ENCODE data around the gene PRKCQ.

Gene PRKCQ

DNA sequence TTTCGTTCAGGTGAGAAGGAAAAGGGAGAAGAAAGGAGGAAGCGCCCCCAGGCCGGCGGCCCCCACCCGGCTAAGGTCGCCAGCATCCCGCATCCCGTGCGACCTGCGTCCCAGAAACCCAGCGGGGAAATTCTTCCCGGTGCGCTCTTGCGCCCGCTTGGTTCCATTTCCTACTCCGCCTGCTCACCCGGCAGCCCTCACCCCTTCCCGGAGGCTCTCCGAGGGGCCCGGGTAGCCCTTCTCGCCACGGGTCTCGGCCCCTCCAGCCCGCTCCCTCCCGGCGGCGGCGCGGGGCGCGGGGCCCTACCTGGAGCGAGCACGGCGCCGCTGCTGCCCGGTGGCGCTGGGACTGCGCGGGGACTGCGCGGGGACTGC, at the start of gene PRKCQ:
Gene PRKCQ, minus strand, starts transcription at position 373 of the 375 bp plus-strand sequence. CDS start 65,141 bp downstream, outside the sequence.
- DNase-seq: no peak

DNA sequence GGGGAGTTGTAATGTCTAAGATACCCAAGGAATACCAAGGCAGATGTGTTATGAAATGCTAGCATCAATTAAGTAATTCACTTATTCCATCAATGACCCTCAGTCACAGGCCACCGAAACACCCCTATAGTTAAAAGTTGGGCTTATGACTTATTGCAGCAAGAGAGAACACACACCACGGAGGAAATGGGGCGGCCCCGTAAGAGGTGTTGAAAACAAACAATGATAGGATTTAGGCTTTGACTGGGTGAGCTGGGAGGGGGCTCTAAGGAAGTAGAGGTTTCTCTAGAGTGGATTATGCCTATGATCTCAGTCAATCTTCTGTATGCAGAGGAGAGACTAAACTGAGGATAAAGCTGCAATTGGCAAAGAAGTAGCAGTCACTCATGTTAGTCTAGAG, 45.4 kb upstream of the PRKCQ start:
- DNase-seq: peak; percentile 25

DNA sequence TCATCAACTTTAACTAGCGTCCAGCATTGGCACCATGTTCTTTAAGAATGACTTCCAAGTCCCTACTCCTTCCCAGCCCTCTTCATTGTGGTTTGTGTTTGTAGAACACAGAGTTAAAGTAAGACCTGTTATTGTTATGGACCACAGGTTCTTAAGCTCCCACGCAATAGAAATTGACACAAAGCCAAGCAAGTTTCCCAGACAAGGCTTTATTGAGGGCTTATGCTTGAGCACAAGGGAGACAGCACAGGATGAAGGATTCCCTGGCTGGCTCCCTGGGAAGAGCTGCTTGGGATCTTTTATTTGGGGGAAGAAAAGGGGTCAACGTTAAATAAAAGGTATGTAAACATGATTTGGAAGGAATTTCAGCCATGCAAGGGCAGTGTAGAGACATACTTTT, 44.3 kb upstream of the PRKCQ start:
- no peak for DNase-seq

DNA sequence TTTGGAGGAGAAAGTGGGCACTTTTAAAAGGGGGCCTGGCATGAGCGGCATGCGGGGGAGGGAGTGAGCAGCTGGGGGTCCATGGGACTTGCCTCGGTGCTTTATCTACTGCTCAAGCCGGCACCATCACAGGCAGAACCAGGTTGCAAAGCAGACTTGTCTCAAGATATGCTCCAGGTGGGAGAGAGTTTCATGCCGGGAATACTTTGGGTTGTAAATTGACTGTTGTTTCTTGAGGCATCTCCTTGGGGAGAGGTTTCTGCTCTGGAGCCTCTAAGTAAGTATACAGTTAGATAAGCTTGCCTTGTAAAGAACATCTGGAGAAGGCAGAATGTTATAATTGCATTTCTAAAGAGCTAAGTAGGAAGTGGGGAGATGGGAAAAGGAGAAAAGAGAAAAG, 42.8 kb upstream of the PRKCQ start:
- no peak for DNase-seq

DNA sequence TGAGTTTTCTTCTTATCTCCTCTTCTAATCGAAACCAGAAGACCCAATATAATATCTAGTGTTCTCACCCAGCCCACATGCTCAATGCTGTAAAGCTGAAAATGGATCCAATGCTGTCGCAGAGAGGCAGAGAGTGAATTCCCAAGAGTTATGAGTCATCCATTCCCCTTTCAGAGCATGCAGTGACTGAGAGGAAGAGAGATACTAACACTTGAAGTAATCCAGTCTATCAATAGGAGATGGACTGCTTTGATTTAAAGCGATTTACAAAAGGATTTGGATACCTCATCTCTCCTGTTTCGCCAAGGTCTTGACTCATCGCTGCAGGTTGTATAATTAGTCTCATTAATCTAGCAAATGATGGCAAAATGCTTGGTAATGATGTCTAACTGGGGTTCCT, 41.5 kb upstream of the PRKCQ start:
- DNase-seq: no peak

DNA sequence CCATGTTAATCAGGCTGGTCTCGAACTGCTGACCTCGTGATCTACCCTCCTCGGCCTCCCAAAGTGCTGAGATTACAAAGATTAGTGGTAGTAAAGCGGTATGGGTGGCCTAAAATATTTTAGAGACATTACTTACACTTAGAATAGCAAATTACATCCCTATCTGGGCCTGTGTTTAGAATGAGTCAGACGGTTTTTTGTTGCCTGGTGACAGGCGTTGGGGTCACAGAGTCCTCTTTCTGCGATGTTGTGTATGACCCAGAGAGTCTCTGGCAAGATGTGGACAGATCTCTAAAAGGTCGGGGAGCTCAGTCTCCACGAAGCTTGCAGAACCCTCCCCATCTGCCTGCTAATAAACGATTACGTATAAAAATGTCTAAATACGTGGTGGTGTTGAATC, 39.6 kb upstream of the PRKCQ start:
- DNase-seq: no peak

DNA sequence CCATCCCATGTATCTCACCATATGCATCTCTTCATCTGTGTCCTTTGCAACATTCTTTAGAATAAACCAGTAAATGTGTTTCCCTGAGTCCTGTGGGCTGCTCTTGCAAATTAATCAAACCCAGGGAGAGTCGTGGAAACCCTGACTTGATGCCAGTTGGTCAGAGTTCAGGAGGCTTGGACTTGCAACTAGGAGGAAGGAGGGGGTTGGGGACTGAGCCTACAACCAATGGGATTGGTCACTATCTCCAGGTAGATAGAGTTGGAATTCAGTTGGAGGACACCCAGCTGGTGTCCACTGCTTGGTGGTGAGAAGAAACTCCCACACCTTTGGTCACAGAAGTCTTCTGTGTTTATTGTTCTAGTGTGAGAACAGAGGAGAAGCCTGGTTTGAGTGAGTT, 38.3 kb upstream of the PRKCQ start:
- no peak for DNase-seq

DNA sequence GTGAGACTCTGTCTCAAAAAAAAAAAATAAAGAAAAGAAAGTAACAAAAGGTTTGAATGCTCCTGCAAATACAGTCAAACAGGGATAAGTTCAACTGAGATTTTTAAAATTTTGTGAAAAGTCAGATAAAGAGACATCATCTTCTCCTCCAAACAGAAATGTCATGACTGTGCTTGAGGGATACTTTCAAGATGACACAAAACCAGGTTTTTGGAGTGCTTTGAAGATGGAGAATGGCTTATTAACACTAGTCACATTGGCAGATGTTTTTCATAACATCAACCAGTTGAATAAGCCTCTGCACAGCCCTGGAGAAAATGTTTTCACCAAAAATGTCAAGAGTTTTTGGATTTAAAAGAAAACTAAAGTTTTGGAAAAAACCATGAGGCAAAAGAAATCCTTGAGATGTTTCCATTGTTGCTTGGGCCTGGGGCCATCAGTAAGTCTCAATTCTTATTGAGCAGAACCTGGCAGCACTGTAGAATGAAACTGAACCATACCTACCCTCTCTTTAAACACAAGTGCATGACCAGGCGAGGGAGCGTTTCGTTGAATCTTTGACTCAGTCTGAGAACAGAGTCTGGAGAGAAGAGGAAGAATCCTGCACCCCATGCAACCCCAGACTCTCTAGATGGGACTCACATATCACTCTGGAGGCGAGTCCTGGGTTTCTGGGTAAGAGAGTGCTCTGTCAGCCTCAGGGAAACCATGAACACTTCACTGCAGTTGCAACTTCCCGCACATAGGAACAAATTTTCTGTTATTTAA, 37.4 kb upstream of the PRKCQ start:
- peak; percentile 39 for DNase-seq

DNA sequence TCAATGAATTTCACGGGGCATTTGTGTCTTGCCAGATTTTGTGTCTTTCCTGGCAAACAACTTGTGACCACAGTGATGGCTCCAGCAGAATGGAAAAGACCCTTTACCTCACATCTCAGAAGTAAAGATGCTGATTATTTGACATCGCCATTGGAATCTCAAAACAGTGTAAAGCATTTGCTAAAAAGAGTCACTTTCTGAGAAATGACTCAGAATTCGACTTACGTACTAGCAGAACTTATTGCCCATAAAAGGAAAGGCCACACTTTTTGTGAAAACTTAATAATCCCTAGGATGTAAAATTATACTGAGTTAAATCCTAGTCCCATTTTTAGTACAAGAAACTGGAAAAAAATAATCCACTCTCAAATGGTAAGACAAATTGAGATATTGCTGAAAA, 35.9 kb upstream of the PRKCQ start:
- no peak for DNase-seq

DNA sequence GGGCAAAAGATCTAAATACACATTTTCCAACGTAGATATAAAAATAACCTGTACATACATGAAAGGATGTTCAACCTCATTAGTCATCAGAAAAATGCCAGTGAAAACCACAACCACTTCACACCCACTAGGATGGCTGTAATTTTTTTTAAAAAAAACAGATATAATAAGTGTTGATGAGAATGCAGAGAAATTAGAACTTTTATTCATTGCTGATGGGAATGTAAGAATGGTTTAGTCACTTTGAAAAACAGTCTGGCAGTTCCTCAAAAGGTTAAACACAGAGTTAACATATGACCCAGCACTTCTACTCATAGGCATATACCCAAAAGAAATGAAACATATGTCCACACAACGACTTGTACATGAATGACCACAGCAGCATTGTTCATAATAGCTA, 32.3 kb upstream of the PRKCQ start:
- no peak for DNase-seq

DNA sequence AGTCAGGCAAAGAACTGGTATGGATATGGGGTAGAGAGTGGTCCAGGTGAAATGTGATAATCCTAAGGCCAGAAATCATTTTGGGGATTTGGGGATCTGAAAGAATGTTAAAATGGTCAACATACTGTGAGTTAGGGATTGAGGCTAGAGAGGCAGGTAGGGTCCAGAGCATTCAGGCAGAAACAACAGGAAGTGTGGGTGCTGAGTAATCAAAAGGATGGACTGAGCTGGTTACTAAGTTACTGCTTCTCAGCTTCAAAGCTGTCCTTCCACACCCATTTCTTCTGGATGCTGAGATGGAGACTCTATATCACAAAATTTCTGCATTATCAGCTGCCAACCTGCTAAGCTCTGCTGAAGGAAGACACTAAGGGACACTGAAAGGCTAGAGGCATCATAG, 30.6 kb upstream of the PRKCQ start:
- DNase-seq: no peak

DNA sequence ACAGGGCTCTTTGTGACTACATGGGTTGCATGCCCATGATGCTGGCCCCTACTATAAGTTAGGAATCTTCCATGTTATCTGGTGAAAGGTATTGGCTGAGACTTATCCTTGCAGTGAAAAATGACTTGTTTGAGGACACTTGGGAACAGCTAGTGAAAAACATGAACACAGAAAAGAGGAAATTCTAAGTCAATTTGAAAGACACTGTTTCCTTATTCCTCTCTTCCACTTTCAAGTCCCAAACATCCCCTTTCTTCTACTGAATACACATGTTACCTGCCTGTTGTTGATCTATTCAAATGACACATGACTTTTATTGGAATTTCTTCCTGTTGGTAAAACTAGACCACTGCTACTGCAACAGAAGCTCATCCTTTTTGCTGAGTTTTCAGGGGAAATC, 29.5 kb upstream of the PRKCQ start:
- DNase-seq: no peak

DNA sequence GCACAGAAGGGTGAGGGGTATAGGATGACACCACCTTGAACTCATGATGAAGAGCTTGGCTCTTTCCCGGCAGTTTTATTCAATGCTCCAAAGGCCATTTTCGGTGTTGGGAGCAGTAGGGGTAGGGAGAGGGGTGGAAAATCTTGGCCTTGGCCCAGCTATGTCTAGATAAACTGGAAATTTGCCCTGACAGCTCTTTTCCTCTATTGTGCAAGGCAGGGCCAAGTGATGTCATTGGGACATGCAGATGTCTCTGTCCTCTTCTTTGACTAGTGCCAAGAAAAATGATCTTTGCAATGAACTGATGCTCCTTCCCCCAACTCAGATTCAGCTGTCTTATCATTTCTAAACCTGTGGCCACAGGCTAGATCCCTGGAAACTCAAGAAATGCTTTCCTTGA, 27.7 kb upstream of the PRKCQ start:
- DNase-seq: no peak

DNA sequence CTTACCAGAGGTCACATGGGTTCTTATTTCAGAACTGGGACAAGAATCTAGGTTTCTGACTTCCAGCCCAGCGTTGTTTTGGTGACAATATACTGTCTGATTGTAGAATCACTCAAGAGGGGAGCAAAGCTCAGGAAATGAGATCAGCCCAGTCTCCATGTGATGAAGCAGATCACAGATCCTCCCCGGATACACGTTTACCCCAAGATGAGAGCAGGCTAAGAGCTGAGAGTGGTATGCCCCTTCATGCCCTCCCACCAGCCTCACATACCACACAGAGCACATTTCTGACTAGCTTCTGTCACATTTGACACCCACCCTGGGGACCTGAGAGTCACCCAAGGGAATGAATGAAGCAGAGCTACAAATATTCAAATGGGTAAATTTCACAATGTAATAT, 27.1 kb upstream of the PRKCQ start:
- DNase-seq: peak; percentile 59

DNA sequence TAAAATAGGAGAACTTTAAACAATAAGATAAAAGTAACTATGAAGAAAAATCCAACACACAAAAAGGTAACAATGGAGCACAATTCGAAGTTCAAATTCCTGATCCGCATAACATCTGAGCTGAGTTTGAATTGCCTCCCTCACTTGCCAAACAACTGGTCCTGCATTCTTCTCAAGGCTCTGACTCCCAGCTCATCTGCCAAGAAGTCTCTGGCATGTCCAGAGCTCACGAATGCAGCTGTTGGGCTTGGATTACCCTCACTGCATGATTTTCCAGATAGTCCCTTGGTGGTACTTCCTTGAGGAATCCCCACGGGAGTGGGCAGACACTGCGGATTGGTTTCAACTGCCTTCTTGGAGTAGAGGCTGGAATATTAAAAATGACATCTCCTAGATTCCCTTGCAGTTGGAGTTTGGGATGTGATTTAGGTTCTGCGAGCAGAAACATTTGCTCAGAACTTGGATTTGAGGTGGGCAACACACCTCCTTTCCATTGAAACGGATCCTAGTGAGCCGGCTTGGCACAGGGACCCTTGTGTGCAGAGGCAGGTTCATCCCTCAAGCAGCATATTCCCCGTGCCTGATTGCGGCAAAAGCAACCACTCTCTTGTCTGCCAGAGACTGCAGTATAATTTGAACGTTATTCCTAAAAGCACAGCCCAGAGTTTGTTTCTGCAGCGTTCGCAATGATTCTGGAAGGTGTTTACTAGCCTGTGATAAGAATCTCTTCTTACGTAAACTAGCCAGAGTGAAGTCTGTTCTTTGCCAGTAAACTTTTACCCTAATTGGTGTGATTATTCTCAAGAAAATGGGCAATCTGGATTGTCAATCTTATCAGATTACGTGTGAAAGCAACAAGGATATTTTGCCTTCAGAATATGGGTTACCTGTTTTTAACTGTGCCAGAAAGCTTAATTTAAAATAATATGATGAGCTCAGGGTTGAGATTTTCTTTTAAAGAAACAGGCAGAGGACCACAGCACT, 23.4 kb upstream of the PRKCQ start:
- no peak for DNase-seq

DNA sequence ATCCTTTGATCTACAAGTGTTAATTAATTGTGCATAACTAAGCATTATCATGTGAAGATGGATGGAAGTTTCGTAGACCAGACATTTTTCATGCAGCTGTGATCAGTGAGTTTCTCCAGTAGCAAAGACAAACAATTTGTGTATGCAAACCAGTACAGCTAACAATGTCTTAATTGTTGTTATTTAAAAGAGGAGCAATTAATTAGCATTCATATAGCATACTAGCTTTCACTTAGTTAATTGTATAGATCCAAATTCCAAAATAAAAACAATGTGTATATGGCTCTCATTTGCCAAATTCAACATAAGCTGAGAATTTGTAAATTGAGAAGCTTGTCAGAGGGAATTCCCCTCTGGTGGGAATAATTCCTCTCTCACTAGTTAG, 22.6 kb upstream of the PRKCQ start:
- no peak for DNase-seq

DNA sequence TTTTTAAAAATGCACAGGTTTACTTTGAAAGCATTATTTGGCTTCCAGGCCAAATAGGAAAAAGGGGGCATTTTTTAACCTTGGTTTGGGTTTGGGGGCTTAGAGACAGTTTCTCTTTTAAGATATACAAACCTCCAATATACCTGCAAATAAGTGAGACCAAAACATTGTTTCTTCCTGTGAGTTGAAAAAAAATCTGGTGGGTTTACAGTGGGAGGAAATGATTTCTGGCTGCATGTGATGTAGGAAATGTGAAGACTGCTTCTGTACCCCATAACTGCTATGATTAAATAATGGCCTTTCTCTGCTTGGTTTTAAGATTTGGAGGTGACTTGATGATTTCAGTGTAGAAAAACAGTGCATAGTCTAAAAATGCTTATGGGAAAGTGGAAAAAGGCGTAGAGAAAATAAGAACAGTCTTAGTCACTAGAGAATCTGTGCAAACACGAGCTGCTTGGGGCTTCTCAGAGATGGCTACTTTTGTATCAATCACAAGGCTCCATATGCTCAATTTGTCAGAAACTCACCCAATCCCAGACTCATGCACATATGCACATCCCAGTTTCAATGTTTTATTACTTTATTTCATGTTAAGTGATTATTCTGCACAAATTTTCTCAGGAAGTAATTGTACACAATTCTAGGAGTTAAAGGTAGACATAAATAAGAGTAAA, 22.1 kb upstream of the PRKCQ start:
- DNase-seq: no peak

DNA sequence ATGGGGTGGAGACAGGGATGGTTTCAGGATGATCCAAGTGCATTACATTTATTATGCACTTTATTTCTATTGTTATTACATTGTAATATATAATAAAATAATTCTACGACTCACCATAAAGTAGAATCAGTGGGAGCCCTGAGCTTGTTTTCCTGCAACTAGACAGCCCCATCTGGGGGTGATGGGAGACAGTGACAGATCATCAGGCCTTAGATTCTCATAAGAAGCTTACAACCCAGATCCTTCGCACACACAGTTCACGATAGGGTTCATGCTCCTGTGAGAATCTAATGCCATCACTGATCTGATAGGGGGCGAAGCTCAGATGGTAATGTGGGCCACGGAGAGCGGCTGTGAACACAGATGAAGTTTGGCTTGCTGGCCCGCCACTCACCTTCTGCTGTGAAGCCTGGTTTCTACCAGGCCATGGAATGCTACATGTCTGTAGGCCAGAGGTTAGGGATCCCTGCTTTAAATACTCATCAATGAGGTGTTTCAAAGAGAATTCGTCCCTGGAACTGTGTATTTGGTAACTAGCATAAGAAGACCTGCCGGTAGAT, 21.2 kb upstream of the PRKCQ start:
- DNase-seq: no peak

DNA sequence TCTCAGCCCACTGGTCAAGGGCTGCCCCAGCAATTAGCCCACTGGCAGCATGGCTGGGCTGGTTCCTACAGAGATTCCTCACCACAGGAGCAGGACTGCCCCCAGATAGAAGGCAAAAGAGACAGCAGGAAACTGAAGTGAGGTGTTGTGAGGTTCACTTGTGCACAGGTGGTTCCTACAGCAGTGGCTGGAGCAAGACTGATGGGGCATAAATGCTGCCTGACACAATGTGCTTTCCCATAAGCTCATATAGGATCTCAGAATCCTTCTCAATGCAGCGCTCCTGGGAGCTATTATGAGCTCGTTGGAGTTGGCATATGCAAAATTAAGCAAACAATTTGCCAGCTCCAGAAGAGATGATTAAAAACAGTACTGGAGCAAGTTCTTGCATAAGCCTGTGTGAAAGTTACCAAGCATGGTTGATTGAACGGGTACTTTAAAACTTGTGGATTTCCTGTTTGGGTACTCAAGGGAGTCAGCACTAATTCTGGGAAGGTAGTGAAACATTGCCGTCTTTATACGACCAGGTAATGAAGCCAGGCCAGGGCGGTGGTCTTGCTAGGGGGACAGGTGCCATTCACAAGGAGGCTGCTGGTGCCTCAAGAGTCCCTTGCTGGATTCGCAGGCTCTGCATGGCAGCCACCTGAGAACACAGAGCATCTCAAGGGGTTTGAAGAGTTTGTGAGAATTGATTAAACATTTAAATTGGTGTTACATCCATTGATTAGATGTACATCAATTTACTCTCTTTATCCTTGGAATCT, 20.3 kb upstream of the PRKCQ start:
- DNase-seq: peak; percentile 25

DNA sequence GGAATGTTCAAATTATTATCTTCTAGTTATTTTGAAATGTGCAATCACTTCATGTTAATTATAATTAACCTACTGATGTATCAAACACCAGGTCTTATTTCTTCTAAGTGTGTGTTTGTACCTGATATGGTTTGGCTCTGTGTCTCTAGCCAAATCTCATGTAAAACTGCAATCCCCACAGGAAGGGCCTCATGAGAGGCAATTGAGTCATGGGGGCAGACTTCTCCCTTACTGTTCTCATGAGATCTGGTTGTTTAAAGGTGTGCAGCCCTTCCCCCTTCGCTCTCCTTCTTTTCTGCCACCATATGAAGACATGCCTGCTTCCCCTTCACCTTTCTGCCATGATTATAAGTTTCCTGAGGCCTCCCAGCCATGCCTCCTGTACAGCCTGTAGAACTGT, 18.6 kb upstream of the PRKCQ start:
- no peak for DNase-seq

DNA sequence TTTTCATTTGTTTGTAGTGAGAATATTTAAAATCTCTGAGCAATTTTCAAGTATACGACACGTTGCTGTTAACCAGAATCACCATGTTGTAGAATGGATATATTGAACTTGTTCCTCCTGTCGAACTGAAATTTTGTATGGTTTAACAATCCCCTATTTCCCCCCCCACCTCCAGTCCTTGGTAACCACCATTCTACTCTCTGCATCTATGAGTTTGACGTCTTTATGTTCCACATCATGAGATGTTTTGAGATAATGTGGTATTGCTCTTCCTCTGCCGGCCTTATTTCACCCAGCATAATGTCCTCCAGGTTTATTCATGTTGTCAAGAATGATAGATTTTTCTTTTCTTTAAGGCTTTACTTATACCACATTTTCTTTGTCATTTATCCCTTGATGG, 17.4 kb upstream of the PRKCQ start:
- no peak for DNase-seq

DNA sequence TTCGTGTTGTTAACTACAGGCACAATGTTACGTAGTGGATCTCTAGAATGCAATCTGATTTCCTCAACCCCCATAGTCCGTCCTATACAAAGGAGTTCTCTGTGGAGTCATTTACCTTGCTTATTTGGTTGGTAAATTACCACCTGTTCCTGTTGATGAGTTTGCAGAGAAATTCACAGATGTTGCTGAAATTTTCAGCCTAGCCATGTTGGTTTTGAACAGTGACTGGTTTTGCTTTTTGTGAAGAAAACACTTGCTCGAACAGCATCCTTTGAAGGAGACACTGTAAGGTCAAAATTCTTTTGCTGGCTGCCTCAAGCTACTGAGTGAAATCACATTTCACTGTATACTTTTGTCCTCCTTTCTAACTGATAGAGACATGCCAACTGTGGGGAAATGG, 15.4 kb upstream of the PRKCQ start:
- DNase-seq: no peak

Measured in stimulated activated CD4-positive, alpha-beta T cell treated with anti-CD3 and anti-CD28 coated beads, Interleukin-15, amount 100 ng/mL, for 24 hours (primary cell).